Measurements from ENCODE around the gene TMEM205. TPM values are rescaled to one million over a fixed set of nuclear protein-coding genes. Genes with fewer than 3 reads are reported as not detected.
"Not testable (repeated sequence)": the region's sequence is repeated elsewhere in the genome, so short reads cannot be mapped to it uniquely, and the experiment has no call there.

Gene TMEM205
- total and polyA plus RNA-seq, 2 of the 8 experiments (the other 6 are each of a cell fraction or from before 2014, with no cell fraction given): 73.5 to 423 TPM

GRCh38 chr19:11379269-11379845 is 33.3 kb upstream of the TMEM205 start:
- Histone ChIP-seq H3K23me2 (ENCODE audit: low read depth, low read length) (peaks cover 31% of the 10 kb centered on the region), H3K4me1 (replicated peaks in 1 of 4; ENCODE audit: control insufficient read depth in 3 of 4, insufficient read depth in 4 of 4, low read length in 3 of 4) (peaks cover 0 to 15% (median 9%) of the 10 kb centered on the region in 4 experiments; a peak in 5 of 7 replicates)
- H2BK12ac ChIP-seq (ENCODE audit: low read depth, low read length); H3K14ac ChIP-seq (ENCODE audit: insufficient read length); H3K79me1 ChIP-seq (ENCODE audit: low read depth, low read length); H3K9me3 ChIP-seq (ENCODE audit: insufficient read depth in 2 of 2, low read depth in 1 of 2, low read length in 1 of 2); H2BK120ac ChIP-seq (replicated peaks; ENCODE audit: low read depth, low read length); H3K4me2 ChIP-seq (ENCODE audit: insufficient read depth in 1 of 2, low read depth in 2 of 2, low read length in 2 of 2); H2BK20ac ChIP-seq (ENCODE audit: low read length); H3K56ac ChIP-seq (replicated peaks; ENCODE audit: insufficient read length, low read depth, low read length); H4K91ac ChIP-seq (replicated peaks; ENCODE audit: insufficient read length, low read length); H3K27ac ChIP-seq (ENCODE audit: low read depth, low read length); H3K4me3 ChIP-seq (ENCODE audit: extremely low read depth in 1 of 4, insufficient read depth in 2 of 4, low read depth in 3 of 4, low read length in 4 of 4); H3K23ac ChIP-seq (ENCODE audit: insufficient read length); DNase-seq (ENCODE audit: low read depth in 1 of 2, low spot score in 2 of 2); H4K5ac ChIP-seq (ENCODE audit: insufficient read length, low read depth, low read length); H3K36me3 ChIP-seq (ENCODE audit: control insufficient read depth in 2 of 4, insufficient read depth in 4 of 4, low read length in 3 of 4); H4K8ac ChIP-seq (ENCODE audit: extremely low read depth, insufficient read depth, low read length); H2AK5ac ChIP-seq (ENCODE audit: low read depth, low read length); H3K4ac ChIP-seq (replicated peaks; ENCODE audit: insufficient read length, low read depth, low read length); H2BK15ac ChIP-seq (ENCODE audit: low read length); H3K18ac ChIP-seq (ENCODE audit: extremely low read depth, low read length); H3K79me2 ChIP-seq (ENCODE audit: control insufficient read depth in 1 of 2, insufficient read depth in 2 of 2, low read length in 2 of 2); H4K20me1 ChIP-seq (replicated peaks in 1 of 2; ENCODE audit: control insufficient read depth in 1 of 2, insufficient read depth in 2 of 2, low read length in 2 of 2); H2AFZ ChIP-seq (ENCODE audit: low read length); FAIRE-seq; H3K27me3 ChIP-seq (replicated peaks in 1 of 4; ENCODE audit: control insufficient read depth in 3 of 4, extremely low read depth in 1 of 4, insufficient read depth in 3 of 4, low read length in 3 of 4); H2BK5ac ChIP-seq (ENCODE audit: low read depth, low read length); H3K9ac ChIP-seq (replicated peaks in 1 of 4; ENCODE audit: extremely low read depth in 1 of 4, low read depth in 3 of 4, low read length in 3 of 4): not testable (repeated sequence)
- ChIA-PET POLR2A (ENCODE audit: partially characterized antibody) (interaction anchor here (2.6 to 3.2 kb wide), 3 partner anchors 11 to 43 kb away, joined by 9 to 29 read pairs (median 12); no protein-coding TSS in a partner anchor), CTCF (ENCODE audit: partially characterized antibody) (interaction anchor here (0.7 to 16.8 kb wide), 15 partner anchors 11 to 124 kb away, joined by 4 to 197 read pairs (median 12); partner anchors contain the start of genes CCDC159, ODAD3, PRKCSH and RGL3)
- WGBS, 2 experiments (ENCODE audit: extremely low coverage in 1 of 2, insufficient coverage in 1 of 2, insufficient read length in 1 of 2, insufficient replicate concordance in 2 of 2, low coverage in 1 of 2, low lambda C conversion rate in 2 of 2, missing lambda C conversion rate in 1 of 2): 91% methylated on average over 13 of the region's 14 CpGs; no CpG with 5 or more reads in 1 of the 2 experiments
